GM18868 (cell line): ENCODE results near the gene AARS1.
"Not testable (repeated sequence)": the region's sequence is repeated elsewhere in the genome, so short reads cannot be mapped to it uniquely, and the experiment has no call there.

Experiments
- ATAC-seq: cut with Tn5 transposase; IDR thresholded peaks from one replicate; pipeline ENCODE4 v1.9.1; 2021; ENCODE audit warnings: mild to moderate bottlenecking, moderate library complexity; ENCODE audit not compliant: unreplicated experiment

Gene AARS1

GRCh38 chr16:70289229-70290094, at the start of gene AARS1:
AARS1 (minus strand) TSS chr16:70289506; CDS start chr16:70282763, 6,743 bp downstream.
- peak; percentile 99 for ATAC-seq

GRCh38 chr16:70337814-70338213, 48.5 kb upstream of the AARS1 start:
- ATAC-seq: no peak

- not testable (repeated sequence) for ATAC-seq
These were observed 43.4 kb upstream of the AARS1 start for GRCh38 chr16:70332728-70333127.

- ATAC-seq: no peak
These were observed 42.5 kb upstream of the AARS1 start for GRCh38 chr16:70331588-70332358.

- ATAC-seq: no peak
These were observed 41.8 kb upstream of the AARS1 start for GRCh38 chr16:70331091-70331490.

- ATAC-seq: no peak
These were observed 35.9 kb upstream of the AARS1 start for GRCh38 chr16:70324998-70325747.

GRCh38 chr16:70320121-70320520, 30.8 kb upstream of the AARS1 start:
- ATAC-seq: no peak

- ATAC-seq: not testable (repeated sequence)
These were observed 18.4 kb upstream of the AARS1 start for GRCh38 chr16:70307726-70308125.

GRCh38 chr16:70306880-70307279, 17.6 kb upstream of the AARS1 start:
- no peak for ATAC-seq

GRCh38 chr16:70304892-70305448, 15.7 kb upstream of the AARS1 start:
- ATAC-seq: no peak

GRCh38 chr16:70302745-70303144, 13.4 kb upstream of the AARS1 start:
- no peak for ATAC-seq

- ATAC-seq: no peak
These were observed 11.8 kb upstream of the AARS1 start for GRCh38 chr16:70301121-70301520.

GRCh38 chr16:70298988-70299938, 10.0 kb upstream of the AARS1 start, which contains the start of gene DDX19B:
DDX19B (plus strand) TSS chr16:70299186; CDS start chr16:70299298, 112 bp downstream.
- ATAC-seq: peak; percentile 85

GRCh38 chr16:70295634-70296033, 6.3 kb upstream of the AARS1 start:
- no peak for ATAC-seq

GRCh38 chr16:70294385-70295025, 5.2 kb upstream of the AARS1 start:
- no peak for ATAC-seq

- not testable (repeated sequence) for ATAC-seq
These were observed 2.8 kb upstream of the AARS1 start for GRCh38 chr16:70292148-70292547.

- ATAC-seq: no peak
These were observed 1.7 kb upstream of the AARS1 start for GRCh38 chr16:70290949-70291519.

GRCh38 chr16:70287304-70287971, 1.9 kb downstream of the AARS1 start:
- not testable (repeated sequence) for ATAC-seq
